ENCODE measurements around the gene IGF2.

Gene IGF2

DNA sequence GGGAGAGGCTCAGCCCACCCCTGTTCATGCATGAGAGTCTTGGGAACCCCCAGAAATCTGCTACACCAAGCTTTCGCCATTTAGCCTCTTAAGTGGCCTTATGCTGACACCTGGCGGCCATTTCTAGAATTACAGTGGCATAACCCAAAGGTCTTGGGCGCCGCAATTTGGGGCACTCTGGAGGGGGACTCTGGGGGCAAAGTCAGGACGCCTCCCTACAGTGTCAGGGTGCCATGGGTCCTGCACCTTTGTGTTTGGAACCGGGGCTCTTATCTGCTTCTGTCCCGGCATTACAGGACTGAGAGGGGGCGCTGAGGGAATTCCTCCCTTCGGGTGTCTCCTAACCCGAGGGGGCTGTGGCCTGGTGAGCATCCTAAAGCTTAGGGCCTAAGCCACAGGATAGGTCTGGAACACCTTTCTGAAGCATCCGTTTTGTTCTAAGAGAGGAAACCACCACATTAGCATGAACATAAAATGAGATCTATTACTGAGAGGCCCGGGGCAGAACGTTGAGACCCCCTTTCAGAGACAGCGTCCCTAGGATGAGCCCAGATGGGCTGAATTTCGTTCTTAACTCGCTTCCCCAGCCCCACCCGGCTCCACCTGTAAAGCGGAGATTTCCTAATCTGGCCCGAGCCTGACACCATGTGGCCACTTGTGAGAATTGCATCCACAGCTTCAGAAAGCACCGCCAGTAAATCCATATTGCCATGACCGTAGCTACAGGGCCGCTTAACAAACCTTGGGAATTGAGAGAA, 12.5 kb upstream of the IGF2 start:
- no peak overlapping the region for H3K4me3 ChIP-seq
- H3K9ac ChIP-seq (ENCODE audit: insufficient read length), result no peak overlapping the region
- no peak for TF ChIP-seq FOXP2 (optimal IDR thresholded peaks at IDR 0.05; ENCODE audit: control extremely low read depth, extremely low read length, insufficient read depth)
- TF ChIP-seq POLR2AphosphoS5 (IDR thresholded peaks at IDR 0.05; ENCODE audit: borderline replicate concordance, low read depth, low read length), result no peak
- TF ChIP-seq EZH2 (IDR thresholded peaks at IDR 0.05), result no peak
- no peak overlapping the region for H3K27ac ChIP-seq
- no peaks in the 10 kb centered on the region for H3K36me3 ChIP-seq (ENCODE audit: insufficient read depth, low read length)
- no peaks in the 10 kb centered on the region for H3K9me3 ChIP-seq (ENCODE audit: low read depth, low read length)
- DNase-seq (ENCODE audit: low read depth, low spot score), result peak; percentile 12

DNA sequence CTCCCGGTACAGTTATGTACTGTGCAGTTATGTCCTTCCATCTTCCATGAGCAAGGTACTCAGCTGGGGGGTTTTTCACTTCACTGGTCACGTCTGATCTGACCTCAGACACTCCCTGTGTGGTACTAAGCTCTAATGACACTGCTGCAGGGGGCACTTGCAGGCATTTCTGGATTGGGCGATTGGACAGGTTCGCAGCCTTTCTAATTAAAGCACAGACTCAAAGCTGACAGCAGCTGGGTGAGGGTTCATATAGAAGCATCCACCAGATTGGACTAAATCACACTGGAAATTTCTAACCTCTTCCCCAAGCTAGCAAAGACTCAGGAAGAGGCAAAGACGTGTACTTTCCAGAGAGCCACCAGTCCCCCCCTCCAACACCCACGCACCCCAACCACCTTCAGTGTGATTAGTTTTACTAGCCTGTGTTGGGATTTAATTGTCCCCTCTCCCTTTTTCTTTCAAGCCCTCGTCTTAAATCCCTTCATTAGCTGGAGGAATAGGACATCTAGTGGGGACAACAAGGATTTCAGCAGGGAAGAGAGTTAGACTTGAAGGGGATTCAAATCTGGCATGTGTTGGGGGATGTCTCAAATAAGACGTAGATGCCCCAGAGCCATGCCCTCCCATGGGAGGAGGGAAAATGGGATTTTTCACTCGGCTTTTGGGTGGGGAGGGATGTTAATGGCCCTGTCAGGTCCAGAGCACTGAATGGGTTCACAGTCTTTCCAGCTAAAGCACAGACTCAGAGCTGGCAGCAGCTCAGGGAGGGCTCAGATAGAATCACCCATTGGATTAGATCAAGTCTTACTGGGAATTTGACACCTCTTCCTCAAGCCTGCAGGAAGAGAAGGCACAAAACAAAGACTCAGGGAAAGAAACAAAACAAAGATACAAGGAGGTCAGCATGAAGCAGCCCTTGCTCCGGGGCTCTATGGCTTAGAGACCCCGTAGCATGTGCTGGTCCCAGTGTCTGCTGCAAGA, 11.0 kb upstream of the IGF2 start:
- peak; percentile 8 for DNase-seq (ENCODE audit: low read depth, low spot score)
- no peak for TF ChIP-seq POLR2AphosphoS5 (IDR thresholded peaks at IDR 0.05; ENCODE audit: borderline replicate concordance, low read depth, low read length)
- TF ChIP-seq EZH2 (IDR thresholded peaks at IDR 0.05), result no peak
- TF ChIP-seq FOXP2 (optimal IDR thresholded peaks at IDR 0.05; ENCODE audit: control extremely low read depth, extremely low read length, insufficient read depth), result no peak

DNA sequence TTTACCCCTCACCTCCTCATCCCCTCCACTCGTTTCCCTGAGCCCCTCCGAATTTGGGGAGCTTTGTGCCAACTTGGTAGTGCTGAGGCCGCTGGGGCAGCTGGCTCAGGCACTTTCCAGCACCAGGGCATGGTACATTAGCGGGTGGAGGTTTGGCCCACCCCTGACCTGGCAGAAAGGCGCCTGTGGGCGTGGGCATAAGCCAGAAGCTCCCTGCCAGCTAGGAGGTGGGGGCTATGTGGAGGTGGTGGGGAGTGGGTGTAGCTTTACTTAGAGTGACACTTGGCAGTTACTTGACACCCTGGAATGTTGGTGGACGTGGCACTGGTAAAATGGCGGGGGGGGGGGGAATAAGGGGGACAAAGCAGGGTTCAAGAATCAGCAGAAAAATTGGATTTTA, 10.3 kb upstream of the IGF2 start:
- no peak overlapping the region for H3K4me3 ChIP-seq
- no peak overlapping the region for H3K9ac ChIP-seq (ENCODE audit: insufficient read length)
- no peak for TF ChIP-seq FOXP2 (optimal IDR thresholded peaks at IDR 0.05; ENCODE audit: control extremely low read depth, extremely low read length, insufficient read depth)
- H3K9me3 ChIP-seq (ENCODE audit: low read depth, low read length), result no peaks in the 10 kb centered on the region
- H3K36me3 ChIP-seq (ENCODE audit: insufficient read depth, low read length), result no peaks in the 10 kb centered on the region
- no peak overlapping the region for H3K27ac ChIP-seq
- no peak for DNase-seq (ENCODE audit: low read depth, low spot score)

More for the DNA sequence above, 11.0 kb upstream of the IGF2 start:
- Histone ChIP-seq H3K9me3 (ENCODE audit: low read depth, low read length) (no peaks in the 10 kb centered on the region), H3K36me3 (ENCODE audit: insufficient read depth, low read length) (no peaks in the 10 kb centered on the region), H3K9ac (ENCODE audit: insufficient read length) (no peak overlapping the region), H3K4me3 (no peak overlapping the region), H3K27ac (no peak overlapping the region)

DNA sequence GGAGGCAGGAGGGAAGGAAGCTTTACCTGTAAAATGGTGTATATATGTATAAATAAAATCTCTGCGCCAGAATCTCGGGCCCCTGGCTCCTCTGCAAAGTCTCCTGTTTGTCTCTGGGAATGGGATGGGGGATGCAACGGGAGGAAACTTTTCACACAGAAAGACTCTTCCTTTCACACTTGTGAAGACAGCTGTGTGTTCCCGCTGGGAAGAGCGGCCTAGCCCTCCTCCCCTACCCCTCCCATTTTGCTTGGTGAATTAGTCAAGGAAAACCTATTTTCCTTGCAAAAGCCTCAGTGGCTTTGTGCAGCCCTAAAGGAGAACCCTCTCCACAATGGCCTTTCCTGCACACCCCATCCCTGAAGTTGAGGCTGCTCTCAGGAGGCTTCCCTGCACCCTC, 9.4 kb upstream of the IGF2 start:
- no peak overlapping the region for H3K4me3 ChIP-seq
- H3K36me3 ChIP-seq (ENCODE audit: insufficient read depth, low read length), result no peaks in the 10 kb centered on the region
- H3K9ac ChIP-seq (ENCODE audit: insufficient read length), result no peak overlapping the region

DNA sequence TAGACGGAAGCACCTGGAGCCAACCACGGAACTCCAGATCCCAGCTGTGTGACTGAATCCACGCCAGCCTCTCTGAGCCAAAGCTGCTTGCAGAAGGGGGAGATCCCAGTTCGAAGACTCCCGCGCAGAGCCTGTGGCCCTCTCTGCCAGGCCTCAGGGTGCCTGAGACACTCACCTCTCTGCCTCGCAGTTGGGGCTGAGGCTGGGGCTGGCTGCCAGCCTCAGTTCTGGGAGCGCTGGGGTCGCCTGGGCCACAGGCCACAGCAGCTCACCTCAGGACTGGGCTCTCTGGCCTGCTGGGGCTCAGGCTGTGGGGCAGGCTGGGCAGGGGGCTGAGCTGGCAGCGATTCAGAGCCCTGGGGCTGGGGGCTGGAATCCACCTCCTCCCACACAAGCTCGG, 8.2 kb upstream of the IGF2 start:
- Histone ChIP-seq H3K36me3 (ENCODE audit: insufficient read depth, low read length) (no peaks in the 10 kb centered on the region), H3K4me3 (no peak overlapping the region), H3K27ac (no peak overlapping the region), H3K9ac (ENCODE audit: insufficient read length) (no peak overlapping the region), H3K9me3 (ENCODE audit: low read depth, low read length) (no peaks in the 10 kb centered on the region)
- TF ChIP-seq POLR2AphosphoS5 (IDR thresholded peaks at IDR 0.05; ENCODE audit: borderline replicate concordance, low read depth, low read length) (no peak), EZH2 (IDR thresholded peaks at IDR 0.05) (no peak), FOXP2 (optimal IDR thresholded peaks at IDR 0.05; ENCODE audit: control extremely low read depth, extremely low read length, insufficient read depth) (no peak)
- DNase-seq (ENCODE audit: low read depth, low spot score), result no peak

More for the DNA sequence above, 9.4 kb upstream of the IGF2 start:
- no peak for DNase-seq (ENCODE audit: low read depth, low spot score)
- Histone ChIP-seq H3K9me3 (ENCODE audit: low read depth, low read length) (no peaks in the 10 kb centered on the region), H3K27ac (no peak overlapping the region)
- TF ChIP-seq EZH2 (IDR thresholded peaks at IDR 0.05), result no peak
- TF ChIP-seq POLR2AphosphoS5 (IDR thresholded peaks at IDR 0.05; ENCODE audit: borderline replicate concordance, low read depth, low read length), result no peak
- TF ChIP-seq FOXP2 (optimal IDR thresholded peaks at IDR 0.05; ENCODE audit: control extremely low read depth, extremely low read length, insufficient read depth), result no peak

DNA sequence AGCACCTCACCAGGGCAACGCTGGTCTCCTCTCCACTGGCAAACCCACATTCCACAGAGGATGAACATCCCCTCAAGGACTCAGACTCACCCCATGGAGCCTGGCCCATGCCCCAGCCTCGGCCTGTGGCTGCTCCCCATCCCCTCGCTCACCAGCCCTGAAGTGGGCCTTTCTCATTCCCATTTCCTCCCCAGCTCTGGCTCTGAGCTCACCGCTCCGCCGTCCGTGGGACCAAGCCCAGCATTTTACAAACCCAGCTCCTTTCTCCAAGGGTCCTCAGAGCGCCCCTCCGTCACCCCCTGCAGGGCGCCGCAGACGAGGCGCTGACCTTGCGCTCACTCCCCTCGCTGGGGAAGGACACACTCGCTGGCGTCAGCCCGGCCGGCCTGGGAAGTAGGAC, 6.9 kb upstream of the IGF2 start:
- no peak for DNase-seq (ENCODE audit: low read depth, low spot score)
- Histone ChIP-seq H3K36me3 (ENCODE audit: insufficient read depth, low read length) (no peaks in the 10 kb centered on the region), H3K27ac (no peak overlapping the region), H3K9me3 (ENCODE audit: low read depth, low read length) (no peaks in the 10 kb centered on the region), H3K9ac (ENCODE audit: insufficient read length) (no peak overlapping the region), H3K4me3 (no peak overlapping the region)
- TF ChIP-seq EZH2 (IDR thresholded peaks at IDR 0.05), result no peak
- no peak for TF ChIP-seq FOXP2 (optimal IDR thresholded peaks at IDR 0.05; ENCODE audit: control extremely low read depth, extremely low read length, insufficient read depth)
- no peak for TF ChIP-seq POLR2AphosphoS5 (IDR thresholded peaks at IDR 0.05; ENCODE audit: borderline replicate concordance, low read depth, low read length)

DNA sequence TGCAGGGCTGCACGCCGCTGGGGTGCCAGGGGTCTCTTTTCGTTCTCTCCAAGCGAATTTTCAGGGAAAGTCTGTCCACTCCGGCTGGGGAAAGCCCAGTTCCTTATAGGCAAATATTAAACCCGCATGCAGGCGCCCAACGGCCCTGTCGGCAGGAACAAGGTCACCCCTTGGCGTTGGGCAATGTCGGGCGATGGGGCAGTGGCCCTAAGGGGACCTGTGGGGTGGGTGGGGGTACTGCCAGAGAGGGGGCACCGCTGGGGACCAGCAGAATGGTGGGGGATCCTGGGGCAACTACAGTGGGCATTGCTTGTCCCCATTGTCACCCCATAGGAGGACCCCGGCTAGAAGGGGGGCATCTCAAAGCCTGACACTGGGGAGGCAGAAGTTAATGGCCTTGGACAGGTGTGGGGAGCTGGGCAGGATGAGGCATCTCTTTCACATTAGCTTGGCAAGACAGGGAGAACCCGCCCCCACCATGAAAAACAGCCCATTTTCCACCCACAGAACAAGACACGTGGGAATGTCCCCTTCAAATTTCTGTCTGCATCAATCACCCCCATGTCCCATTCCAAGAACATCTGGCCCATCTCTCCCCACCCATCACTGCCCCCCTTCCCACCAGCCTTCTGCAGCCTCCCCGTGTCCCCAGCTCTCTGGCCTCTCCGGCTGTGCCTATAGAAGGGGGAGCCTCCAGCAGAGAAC, 5.5 kb upstream of the IGF2 start:
- Histone ChIP-seq H3K36me3 (ENCODE audit: insufficient read depth, low read length) (no peaks in the 10 kb centered on the region), H3K9me3 (ENCODE audit: low read depth, low read length) (no peaks in the 10 kb centered on the region), H3K9ac (ENCODE audit: insufficient read length) (no peak overlapping the region)

More for the DNA sequence above, 5.5 kb upstream of the IGF2 start:
- TF ChIP-seq FOXP2 (optimal IDR thresholded peaks at IDR 0.05; ENCODE audit: control extremely low read depth, extremely low read length, insufficient read depth) (no peak), EZH2 (IDR thresholded peaks at IDR 0.05) (no peak), POLR2AphosphoS5 (IDR thresholded peaks at IDR 0.05; ENCODE audit: borderline replicate concordance, low read depth, low read length) (no peak)
- no peak for DNase-seq (ENCODE audit: low read depth, low spot score)
- no peak overlapping the region for H3K27ac ChIP-seq
- no peak overlapping the region for H3K4me3 ChIP-seq

All from SK-N-MC (cell line).